SIG-M5 treated with dmso at 0.1 percent for 504 hours (cell line): ENCODE measurements around the gene ECSIT.
"Not testable (repeated sequence)": the region's sequence is repeated elsewhere in the genome, so short reads cannot be mapped to it uniquely, and the experiment has no call there.

Experiments
- DNase-seq: peaks from one replicate; lab custom pipeline; 2025; ENCODE audit not compliant: unreplicated experiment; lab: John Stamatoyannopoulos, UW

The ECSIT gene

DNA sequence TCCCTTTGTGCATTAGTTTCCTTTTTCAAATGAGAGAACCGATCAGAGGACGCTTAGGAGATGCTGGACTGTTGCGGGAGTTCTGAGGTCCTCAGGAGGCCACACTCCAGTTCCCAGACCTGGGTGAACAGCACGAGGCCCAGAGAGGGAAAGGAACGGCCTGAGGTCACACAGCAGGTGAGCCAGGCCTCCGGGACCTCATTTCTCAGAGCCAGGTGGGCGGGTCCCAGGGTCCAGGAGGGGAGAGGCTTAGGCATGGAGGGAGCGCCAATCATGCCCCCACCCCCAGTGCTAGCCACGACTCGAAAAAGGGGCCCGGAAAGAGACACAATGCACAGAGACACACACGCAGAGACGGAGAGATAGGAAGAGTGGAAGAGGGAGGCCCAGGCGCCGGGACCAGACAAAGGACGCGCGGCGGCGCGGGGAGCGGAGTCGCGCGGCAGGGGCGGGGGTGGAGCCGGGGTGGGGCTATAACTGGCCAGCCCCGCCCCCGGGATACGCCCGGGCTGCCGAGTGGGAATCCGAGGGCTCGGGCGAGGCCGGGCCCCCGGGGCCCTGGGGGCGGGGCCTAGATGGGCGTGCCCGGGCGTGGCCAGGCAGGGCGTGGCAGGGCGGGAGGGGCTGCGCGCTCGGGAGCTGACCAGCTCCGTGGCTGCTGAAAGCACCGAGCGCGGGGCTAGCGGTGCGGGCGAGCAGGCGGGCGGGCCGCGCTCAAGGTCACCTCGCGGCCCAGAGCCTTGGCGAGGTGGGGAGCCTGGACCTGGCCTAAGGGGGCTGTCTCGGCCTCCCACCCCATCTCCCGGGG is 49.6 kb downstream of the ECSIT start:
- peak; percentile 9 for DNase-seq

- DNase-seq = peak; percentile 47
Observed at GRCh38 chr19:11478167-11479089, 50.5 kb downstream of the ECSIT start.

- DNase-seq = no peak
Observed at GRCh38 chr19:11475861-11476260, 53.1 kb downstream of the ECSIT start.

GRCh38 chr19:11475343-11475742 is 53.6 kb downstream of the ECSIT start:
- DNase-seq = not testable (repeated sequence)

DNA sequence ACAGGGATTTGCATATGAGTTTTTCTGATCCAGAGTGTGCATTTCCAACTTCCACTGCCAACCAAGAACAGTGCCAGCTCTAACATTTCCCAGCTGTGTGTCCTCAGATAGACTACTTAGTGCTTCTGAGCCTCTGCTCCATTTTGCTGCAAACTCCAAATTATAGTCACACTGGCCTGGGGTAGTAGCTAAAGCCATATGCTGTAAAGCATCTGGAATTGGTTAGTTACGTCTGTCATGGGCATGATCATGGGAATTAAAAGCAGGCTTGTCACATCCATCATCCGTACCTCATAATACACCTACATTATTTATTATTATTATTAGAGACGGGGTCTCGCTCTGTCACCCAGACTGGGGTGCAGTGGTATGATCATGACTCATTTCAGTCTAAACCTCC is 55.2 kb downstream of the ECSIT start:
- DNase-seq = no peak

DNA sequence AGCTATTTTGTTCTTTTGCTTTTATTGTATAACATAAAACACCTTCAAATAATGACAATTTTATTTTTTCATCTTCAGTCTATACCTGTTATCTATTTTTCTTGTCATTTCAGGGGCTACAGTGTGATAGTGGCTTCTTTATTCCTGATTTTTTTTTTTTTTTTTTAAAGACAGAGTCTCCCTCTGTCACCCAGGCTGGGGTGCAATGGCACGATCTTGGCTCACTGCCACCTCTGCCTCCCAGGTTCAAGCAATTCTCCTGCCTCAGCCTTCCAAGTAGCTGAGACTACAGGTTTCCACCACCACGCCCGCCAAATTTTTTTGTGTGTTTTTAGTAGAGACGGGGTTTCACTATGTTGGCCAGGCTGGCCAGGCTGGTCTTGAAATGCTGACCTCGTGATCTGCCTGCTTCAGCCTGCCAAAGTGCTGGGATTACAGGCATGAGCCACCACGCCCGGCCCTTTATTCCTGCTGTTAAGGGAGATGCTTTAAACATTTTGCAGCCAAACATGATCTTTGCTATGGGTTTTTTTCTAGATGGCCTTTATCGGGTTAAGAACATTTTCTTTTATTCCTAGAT is 60.6 kb downstream of the ECSIT start:
- not testable (repeated sequence) for DNase-seq

- DNase-seq = no peak
Observed at GRCh38 chr19:11465600-11465999, 63.3 kb downstream of the ECSIT start.

DNA sequence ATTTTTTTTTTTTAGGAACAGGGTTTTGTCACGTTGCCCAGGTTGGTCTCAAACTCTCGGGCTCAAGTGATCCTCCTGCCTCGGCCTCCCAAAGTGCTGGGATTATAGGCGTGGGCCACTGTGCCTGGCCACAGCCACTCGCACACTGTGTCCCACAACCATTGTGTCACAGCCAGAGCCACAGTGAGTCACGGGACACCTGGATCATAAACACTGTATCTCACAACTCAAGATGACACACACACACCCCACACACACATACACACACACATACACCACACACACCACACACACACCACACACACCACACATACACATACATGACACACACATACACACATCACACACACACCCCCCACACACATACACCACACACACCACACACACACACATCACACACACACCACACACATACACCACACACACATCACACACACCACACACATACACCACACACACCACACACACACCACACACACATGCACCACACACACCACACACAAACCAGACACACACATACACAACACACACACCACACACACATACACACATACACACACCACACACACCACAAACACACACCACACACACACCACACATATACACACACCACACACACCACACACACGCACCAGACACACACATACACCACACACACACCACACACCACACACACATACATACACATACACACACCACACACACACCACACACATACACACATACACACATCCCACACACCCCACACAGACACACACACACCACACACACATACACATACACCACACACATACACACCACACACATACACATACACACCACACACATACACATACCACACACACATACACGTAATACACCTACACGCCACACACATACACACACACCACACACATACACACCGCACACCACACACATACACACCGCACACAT is 64.3 kb downstream of the ECSIT start:
- DNase-seq = no peak

DNA sequence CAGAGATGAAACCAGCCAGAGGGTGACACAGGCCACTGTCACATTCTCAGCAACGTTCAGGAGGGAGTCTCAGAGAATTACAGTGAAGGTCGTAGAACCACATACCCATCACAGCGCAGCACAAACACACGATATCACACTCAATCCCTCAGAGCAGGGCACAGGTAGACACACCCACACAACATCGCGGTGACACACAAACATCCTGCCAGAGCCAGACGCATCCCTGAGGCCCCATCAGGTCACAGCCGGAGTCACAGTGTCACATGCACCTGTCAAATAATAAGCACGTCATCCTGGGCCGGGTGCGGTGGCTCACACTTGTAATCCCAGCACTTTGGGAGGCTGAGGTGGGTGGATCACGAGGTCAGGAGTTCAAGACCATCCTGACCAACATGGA is 65.5 kb downstream of the ECSIT start:
- DNase-seq = no peak

- no peak for DNase-seq
Observed at GRCh38 chr19:11461453-11461852, 67.5 kb downstream of the ECSIT start.

DNA sequence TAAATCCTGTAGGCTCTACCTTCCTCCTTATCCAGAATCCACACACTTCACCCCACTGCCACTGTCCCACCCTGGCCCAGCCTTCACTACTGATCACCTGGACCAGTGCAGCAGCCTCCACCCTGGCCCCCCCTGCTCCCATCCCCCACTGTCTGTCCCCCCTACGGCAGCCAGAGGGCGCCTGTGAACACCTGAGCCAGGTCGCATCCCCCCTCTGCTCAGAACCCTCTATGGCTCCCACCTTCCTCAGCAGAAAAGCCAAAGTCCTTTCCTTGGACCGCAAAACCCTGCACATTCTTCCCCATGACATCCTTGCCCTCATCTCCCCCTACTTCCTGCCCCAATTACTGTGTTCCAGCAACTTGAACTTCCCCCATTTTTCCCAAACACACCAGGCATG is 68.7 kb downstream of the ECSIT start:
- no peak for DNase-seq

GRCh38 chr19:11458912-11459311 is 70.0 kb downstream of the ECSIT start:
- not testable (repeated sequence) for DNase-seq

GRCh38 chr19:11458236-11458900 is 70.6 kb downstream of the ECSIT start:
- no peak for DNase-seq

GRCh38 chr19:11457831-11458230 is 71.1 kb downstream of the ECSIT start:
- DNase-seq = no peak

DNA sequence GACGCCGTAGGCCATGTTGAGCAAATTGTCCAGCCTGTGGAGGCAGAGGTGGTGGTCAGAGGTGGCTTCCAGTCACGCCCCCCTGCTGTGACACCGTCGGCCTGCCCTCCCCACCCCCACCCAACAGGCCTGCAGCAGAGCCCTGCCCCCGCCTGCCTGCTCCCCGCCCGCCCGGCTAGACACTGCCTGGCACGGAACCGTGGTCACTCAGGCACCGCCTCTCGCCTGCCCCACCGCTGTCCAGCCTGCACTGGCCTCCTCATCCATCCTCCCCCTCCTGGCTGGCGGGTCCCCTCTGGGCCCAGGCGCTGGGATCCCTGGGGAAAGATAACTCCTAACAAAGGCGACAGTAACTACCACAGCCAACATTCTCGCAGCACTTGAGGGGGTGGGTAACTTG is 71.8 kb downstream of the ECSIT start:
- DNase-seq = no peak

GRCh38 chr19:11456659-11457058 is 72.3 kb downstream of the ECSIT start:
- no peak for DNase-seq
